ENCODE results near the gene LCP1.
"Not testable (repeated sequence)": the region's sequence is repeated elsewhere in the genome, so short reads cannot be mapped to it uniquely, and the experiment has no call there.

Gene LCP1

DNA sequence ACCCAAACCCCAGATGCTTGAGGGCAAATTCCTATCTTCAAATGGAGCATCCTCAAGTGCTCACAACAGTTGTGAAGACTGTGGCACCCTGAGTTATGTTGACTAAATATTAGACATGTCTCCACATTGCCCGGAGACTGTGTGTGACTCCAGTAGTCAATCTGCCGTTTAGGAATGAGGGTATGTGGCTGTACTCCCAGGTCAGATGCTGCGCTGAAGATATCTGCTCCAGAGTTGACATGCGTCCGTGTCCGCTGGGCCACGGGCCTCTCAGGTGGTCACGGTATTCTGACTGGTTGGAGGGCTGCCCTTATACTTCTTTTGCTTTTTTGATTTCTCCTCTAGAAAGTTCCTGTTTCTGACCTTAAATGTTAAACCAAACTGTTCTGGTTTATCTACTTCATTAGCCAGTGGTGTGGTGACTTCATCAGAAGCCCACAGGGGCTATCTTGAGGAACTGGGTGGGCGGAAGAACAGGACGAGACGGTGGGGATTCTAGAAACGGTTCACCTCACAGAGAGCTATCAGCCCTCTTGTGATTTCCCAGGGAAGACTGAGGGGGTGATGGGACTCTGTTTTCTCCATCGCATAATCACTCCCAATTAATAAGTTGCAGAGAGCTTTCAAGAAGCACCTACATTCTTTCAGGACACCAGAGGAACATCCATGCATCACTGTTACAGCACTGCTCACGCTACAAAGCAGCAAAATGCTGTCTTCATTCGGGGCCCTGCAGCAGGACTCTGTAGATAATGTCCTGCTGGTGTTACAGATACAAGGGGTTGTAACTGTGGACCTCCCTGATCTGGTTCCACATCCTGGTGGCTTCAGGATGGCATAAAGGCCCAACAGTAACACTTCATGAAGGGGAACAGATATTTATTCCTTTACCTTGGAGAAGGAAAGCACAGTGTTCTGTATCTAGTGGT, 1.3 kb upstream of the LCP1 start:
- DNase-seq (ENCODE audit: low read depth in 3 of 3) = no peak

DNA sequence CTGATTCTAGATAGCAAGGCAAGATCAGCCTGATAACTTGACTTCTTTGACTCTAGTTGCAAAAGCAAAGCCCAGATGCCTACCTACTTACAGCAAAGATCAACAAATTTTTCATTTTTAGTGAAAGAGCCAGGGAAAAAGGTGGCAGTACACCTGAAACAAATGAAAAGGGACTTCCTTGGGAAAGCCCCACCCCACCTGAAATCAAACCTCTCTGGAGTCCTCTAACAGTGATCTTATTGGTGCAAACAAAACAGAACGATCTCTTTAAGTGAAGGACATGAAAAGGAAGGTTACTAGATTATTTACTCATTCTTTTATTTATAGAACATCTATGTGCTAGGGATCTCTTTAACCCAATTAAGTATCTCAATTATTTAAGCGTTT, 507 bp upstream of the LCP1 start:
- no peak for DNase-seq (ENCODE audit: low read depth in 3 of 3)

DNA sequence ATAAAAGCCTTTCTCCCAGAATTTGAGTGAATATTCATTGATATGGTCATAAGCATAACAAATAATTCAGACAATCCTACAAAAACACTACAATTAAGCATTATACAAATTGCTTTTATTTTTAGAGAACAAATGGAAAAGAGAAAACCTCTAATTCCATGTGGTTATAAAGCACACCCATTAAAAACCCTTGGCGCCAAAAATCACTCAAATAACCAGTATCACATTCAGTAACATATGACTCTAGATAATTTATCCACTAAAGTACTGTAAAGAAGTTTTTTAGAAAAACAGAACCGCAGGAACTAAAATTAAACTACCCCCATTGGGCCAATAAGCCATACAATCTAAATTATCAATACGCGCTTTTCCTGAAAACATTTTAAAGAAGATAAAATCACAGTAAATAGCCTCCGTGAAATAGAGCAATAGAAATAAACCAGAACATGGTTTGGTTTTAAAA, 569 bp downstream of the LCP1 start:
- no peak for DNase-seq (ENCODE audit: low read depth in 3 of 3)

DNA sequence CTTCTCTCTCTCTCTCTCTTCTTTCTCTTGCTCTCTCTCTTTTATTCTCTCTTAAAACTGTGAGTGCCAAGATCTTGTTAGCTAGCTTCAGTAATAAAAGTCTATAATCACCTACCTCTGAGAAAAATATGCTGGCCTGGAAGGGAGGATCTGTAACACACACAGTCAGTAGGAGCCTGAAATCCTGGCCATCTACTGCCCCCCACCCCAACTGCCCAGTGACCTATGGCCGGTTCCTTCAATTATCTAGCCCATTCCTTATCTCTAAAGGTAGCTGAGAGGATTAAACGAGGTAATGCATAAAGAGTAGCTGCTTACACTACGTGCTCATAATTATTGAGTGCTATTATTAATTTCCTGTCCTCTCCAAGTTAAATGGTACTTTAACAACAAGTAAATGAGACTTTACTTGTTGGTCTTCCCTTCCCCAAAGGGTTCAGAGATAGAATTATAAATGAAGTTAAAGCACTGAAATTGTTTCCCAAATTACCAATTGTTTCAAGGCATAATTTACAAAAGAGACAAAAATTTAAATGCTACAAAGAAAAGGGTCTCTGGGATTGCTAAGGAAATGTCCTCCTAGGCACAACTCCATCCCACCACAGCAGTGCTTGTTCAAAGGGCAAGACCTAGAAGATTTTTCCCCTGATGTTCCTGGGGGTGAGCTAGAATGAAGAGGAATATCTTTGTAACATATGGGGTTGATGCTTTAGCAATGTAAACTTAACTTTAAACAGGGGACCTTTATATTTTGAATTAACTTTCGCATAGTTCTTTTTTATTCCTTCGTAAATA, 1.8 kb downstream of the LCP1 start:
- DNase-seq (ENCODE audit: low read depth in 3 of 3) = no peak

DNA sequence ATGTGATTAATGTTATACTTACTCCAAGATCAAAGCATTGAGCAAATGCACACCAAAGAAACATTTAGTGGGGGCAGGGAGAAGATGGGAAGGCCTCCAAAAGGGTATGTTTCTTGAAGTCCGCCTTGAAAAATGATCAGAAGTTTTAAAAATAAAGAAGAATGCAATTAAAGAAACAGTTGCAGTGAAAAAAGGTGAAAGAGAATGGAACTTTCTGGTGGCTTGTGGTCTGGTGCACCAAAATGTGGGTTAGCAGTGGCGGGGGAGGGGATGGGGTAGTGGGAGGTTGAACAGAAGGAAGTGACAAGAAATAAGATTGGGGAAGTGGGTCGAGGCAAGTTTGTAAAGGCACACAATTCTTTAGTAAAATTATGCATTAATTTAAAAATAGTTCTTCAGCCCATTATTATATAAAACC, 2.5 kb downstream of the LCP1 start:
- peak in 2 of 3 donors; percentile 67 to 80 for DNase-seq (ENCODE audit: low read depth in 3 of 3)

DNA sequence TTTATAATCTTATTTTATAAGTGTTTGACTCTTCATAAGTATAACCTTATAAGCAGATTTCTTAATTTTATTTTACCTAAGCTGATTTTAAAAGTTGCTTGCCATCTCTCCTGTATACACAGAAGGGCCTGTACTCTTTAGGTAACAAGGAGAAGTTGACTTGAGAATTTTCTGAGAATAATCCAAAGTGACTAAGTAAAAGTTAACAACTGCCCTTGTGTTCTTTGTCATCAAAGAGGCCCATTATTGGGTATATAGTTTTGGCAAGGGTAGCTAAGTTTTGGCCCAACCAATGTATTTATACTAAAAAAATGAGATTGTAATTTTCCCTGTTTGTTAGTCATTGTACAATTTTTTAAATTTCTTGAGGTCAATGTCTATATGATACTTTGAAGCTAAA, 3.2 kb downstream of the LCP1 start:
- DNase-seq (ENCODE audit: low read depth in 3 of 3) = no peak

DNA sequence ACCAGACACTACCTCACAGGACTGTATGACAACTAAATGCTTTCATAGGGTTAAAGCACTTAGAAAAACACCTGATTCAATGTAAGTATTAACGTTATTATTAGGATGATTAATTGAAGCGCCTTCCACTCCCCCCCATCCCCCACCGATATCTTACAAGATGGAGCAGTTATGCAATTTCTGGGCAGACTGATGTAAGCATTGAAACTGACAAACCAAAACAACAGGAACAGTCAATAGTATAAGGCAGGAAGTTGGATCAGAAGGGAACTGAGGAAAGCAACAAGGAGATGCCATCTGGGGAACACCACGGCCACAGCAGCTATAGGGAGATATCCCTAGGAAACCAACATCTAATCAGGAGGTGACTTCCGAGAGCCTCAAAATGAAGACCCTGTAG, 3.8 kb downstream of the LCP1 start:
- DNase-seq (ENCODE audit: low read depth in 3 of 3) = no peak

DNA sequence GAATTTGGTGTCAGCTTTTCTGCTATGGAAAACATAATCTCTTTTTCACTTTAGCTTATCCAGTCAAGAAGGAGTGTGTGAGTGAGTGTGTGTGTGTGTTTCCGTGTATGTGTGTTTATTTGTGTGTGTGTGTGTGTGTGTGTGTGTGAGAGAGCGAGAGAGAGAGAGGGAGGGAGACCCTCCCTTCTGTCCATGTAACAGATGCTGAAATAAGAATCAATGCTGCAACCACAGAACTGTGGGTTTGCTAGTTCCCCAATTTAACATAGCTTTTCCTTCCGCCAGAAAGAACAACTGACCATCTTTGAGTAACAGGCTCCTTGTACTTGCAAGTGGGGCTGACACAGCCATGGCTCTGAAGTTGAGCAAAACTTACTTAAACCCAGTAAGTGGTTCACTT, 5.2 kb downstream of the LCP1 start:
- no peak for DNase-seq (ENCODE audit: low read depth in 3 of 3)

DNA sequence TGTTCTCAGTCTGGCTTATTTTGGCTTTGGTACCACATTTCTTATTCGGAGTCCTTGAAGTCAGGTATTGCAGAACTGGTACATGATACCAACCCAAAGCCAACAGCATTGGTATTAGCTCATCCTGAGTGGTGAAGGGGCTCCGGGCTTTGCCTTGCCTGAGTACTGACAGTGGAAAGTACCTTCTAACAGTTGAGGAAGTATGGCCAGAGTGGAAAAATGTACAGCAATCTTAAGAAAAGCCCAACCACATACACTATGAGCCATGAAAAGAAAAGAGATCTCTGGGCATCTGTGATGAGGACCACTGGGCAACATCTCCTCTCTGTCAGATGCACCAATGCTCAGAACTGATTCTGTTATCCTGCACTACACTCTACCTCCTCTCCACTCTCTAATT, 8.3 kb downstream of the LCP1 start:
- no peak for DNase-seq (ENCODE audit: low read depth in 3 of 3)

DNA sequence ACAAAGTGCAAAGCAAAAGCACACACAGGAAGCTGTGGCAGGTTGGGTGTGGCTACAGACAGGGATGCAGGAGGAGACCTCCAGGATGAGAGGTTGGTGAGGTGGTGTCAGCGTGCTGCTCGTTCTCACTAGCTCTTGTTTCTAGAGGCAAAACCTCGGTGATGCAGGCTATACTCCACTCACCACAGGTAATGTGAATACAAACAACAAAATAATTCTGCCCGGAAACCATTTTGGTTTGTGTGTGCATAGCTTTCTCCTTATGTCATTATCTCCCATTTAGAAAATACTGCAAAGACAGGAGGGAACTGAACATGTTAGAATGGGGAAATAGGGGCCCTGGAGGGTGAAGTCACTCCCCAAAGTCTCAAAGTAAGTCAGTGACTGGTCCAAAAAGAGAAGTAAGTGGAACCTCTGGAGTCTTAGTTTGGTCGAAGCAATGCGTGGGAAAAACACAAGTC, 9.4 kb downstream of the LCP1 start:
- DNase-seq (ENCODE audit: low read depth in 3 of 3) = no peak

DNA sequence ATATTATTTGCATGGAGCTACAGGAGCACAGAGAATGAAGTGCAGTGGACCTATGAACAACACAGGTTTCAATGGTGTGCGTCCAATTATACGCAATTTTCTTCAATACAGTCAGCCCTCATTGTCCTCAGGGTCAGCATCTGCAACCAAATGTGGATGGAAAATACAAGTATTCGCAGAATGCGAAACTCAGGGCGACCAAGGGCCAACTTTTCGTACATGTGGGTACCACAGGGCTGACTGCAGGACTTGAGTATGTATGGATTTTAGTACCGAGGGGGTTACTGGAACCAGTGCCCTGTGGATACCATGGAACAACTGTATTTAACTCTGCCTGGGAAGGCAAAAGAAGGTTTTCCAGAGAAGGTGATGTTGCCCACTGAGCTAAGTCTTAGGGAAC, 10.2 kb downstream of the LCP1 start:
- DNase-seq (ENCODE audit: low read depth in 3 of 3) = no peak

DNA sequence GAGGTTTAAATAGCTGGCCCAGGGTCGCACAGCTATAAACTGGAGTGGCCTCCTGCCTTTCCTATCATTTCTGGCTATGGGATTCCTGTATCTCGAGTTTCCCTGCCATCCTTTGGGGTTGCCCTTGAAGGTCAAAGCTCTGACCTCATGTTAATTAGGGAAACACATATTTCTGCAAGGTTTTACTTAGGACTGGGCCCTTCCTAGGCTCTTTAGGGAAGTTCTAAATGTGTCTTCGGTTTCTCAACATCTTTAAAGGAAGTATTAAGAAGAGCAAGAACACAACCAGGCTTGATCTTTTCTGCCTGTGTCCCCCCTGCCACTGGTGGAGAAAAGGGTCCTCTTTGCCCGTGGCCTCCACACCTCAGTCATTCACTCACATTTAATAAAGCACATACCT, 10.8 kb downstream of the LCP1 start:
- no peak for DNase-seq (ENCODE audit: low read depth in 3 of 3)

DNA sequence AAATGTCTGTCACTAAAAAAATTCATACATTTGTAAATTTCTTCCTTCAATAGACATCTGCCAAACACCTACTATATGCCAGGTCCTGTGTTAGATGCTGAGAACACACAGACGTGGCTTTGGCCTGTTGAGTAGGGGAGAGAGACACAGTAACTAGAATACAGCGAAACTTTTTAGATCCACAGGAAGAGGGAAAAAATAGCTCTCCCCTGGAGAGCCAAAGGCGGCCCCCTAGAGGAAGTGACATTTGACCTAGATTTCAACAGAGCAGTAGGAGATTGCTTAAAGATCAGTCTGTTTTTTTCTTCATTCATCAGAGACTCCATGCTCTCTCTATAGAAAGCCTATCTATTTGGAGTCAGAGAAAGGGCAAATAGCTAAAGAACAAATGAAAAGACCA, 11.3 kb downstream of the LCP1 start:
- no peak for DNase-seq (ENCODE audit: low read depth in 3 of 3)

DNA sequence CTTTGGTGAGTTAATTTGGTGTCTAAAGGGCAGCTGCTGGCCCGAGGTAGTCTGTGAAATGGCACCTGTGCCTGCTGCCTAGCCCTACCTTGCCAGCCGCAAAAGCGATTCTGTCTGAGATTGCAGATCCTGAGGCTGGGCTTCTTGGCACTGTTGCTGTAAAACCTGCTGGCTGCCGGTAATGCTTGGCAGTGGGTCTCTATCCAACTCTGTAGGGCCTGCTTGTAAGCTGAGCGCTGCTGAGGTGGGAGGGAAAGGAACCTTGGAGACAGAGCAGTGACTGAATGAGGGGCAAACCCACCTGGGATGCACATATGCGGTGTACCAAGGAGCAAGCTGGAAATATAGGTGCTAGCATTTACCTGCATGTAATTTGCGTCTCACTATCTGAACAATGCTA, 11.7 kb downstream of the LCP1 start:
- DNase-seq (ENCODE audit: low read depth in 3 of 3) = no peak

DNA sequence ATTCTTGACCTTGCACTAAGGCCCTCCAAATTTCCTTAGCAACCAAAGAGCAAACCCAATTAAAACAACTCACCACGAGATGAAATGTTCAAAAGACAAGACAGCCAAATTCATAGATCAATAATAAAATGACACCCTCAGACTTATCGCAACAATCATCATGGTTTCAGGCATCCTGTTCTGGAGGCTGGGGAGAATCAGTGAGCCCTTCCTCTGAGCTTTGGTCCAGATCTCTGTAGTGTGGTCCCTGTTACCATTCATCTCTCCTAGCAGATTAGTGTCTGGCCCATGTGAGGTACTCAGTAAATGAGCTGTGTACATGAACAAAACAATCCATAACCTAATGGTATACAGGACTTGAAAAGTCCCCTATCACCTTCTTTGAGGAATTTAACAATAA, 12.2 kb downstream of the LCP1 start:
- no peak for DNase-seq (ENCODE audit: low read depth in 3 of 3)

DNA sequence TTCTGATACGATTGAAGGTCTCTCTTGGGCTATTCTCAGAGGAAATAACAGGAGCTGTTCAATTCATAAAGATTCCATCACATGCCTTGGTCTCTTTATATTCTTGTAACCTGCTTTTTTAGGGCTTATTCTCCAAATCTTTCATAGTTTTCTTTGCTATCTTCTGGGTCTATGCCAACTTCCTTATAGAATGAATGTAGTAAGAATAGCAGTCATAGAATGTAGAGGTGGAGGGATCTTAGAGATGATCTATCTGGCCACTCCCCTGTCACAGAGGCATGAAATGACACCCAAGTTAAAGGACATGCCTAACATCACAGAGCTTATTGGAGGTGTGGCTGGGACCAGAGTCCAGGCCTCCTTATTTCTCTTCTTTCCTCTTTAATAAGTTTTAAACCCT, 13.2 kb downstream of the LCP1 start:
- no peak for DNase-seq (ENCODE audit: low read depth in 3 of 3)

DNA sequence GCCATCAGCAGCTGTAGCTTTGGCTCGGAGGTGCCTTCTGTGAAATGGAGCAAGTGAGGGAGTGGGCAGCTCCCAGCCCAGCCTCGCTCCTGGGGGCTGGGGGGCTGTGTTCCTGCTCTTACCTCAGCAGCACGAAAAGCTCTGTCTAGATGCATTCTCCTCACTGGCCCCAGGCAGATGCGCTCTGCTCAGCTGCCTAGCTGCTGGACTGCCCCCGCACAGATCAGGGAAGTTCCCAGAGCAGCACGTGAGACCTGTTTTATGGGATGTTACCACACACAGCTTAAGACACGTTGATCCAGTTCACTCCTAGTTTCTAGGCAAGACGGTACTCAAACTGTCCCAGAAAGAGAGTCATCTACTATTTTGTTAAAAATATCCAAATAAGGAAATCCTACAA, 13.6 kb downstream of the LCP1 start:
- DNase-seq (ENCODE audit: low read depth in 3 of 3) = no peak

DNA sequence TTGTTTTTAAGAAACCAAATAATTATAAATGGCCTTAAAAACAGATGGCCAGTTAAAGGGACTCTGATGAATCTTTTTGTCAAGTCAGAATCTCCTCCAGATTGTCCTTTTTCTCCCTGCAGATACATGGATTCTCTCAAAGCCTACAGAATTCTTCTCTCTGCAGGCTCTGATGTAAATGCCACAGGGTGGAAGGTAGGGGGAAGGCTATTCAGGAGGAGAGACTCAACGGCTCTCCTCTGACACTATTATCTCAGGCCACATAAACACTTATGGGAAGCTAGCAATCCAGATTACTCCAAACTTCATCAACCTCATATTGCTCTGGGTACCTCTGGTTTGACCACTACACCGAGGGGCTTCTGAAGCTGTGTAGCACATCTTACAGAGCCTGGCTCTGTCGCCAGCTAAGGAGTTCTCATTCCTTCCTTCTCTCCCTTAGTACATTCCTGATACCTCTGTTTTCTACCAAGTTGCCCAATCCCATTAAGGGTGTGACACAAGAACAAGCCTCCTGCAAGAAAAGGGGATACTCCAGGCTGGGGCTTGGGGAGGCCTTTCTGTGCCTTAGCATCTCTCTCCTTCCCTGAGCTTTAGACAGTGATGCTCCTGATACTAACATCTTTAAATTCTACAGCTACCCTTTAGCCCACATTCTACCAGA, 14.9 kb downstream of the LCP1 start:
- DNase-seq (ENCODE audit: low read depth in 3 of 3) = no peak

DNA sequence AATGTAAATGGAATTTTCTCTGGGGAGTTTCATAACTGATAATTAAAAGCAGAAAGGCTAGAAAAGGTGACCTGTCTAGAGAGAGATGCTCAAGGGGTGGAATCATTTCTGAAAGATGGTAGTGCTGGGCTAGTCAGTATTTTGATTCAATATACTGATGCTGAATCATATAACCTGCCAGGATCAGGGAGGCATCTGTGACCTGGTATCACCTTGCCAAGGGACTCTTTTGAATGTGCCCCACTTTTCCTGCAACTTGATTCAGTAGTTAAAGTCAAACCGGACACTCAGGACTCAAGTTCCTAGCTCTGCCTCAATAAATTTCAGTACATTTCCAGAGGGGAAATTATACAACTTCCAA, 15.8 kb downstream of the LCP1 start:
- no peak for DNase-seq (ENCODE audit: low read depth in 3 of 3)

DNA sequence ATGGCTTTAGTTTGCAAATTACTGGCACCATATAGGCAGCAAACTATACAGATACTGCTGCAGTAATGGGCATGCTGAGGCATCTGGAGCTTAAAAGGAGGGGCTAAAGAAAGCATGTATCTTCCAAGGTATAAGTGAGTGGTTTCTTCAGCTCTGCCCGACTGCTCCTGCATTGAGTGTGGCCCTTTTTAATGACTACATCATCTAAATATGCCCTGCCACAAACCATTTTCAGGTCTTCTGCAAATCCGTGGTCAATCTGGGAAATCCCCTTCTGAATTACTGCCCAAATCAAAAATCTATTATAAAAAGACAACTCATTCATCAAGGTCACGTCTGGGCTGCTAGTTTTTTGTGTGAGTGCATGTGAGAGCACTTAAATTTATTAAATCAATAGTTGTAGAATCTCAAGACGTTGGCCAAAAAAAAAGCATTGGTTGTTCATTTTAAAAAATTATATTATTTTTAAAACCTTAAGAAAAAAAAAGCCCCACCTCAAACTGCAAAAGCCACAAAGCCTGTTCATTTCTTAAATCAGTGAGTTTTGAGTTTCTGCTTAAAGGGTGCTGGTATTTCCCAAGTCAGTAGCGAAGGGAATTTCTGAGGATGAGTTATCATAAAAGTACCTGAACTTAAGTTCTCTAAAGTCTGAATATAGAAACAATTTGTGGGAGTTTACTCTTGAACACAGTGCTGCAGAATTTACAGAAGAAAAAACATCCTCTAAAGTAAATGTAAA, 16.3 kb downstream of the LCP1 start:
- no peak for DNase-seq (ENCODE audit: low read depth in 3 of 3)

DNA sequence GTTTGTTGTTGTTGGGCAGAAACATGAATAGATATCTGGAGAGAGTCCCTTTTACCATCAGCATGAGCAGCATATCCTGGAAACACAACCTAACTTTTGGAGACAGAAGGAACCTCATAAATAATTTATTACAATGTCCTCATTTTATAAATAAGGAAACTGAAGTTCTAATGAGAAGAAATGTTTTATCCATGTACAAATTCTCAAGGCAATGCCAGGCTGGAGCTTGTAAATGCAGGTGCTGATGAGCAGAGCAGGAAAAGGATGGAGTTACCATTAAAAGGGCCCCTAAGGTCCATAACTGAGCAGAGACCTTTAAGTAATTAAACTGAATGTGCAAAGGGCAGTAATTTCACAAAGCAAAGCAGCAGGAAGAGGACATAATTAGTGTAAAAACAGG, 17.3 kb downstream of the LCP1 start:
- no peak for DNase-seq (ENCODE audit: low read depth in 3 of 3)

DNA sequence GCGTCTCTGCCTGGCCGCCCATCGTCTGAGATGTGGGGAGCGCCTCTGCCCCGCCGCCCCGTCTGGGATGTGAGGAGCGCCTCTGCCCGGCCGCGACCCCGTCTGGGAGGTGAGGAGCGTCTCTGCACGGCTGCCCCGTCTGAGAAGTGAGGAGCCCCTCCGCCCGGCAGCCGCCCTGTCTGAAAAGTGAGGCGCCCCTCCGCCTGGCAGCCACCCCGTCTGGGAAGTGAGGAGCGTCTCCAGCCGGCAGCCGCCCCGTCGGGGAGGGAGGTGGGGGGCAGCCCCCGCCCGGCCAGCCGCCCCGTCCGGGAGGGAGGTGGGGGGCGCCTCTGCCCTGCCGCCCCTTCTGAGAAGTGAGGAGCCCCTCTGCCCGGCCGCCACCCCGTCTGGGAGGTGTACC, 19.2 kb downstream of the LCP1 start:
- DNase-seq (ENCODE audit: low read depth in 3 of 3) = not testable (repeated sequence)

All from stimulated activated CD4-positive, alpha-beta T cell treated with anti-CD3 and anti-CD28 coated beads, TNF-alpha, amount 100 ng/mL, for 48 hours (primary cell).